NCI-H1694 (cell line): ENCODE results near the gene SMARCD1.
"Not testable (repeated sequence)": the region's sequence is repeated elsewhere in the genome, so short reads cannot be mapped to it uniquely, and the experiment has no call there.

ENCODE experiments used
- DNase-seq: peaks from one replicate; lab custom pipeline; 2025; lab: John Stamatoyannopoulos, UW

Gene SMARCD1

GRCh38 chr12:50142993-50143392, 57.9 kb downstream of the SMARCD1 start:
- no peak for DNase-seq

GRCh38 chr12:50145439-50145838, 60.3 kb downstream of the SMARCD1 start:
- DNase-seq, result no peak

GRCh38 chr12:50147281-50147680, 62.1 kb downstream of the SMARCD1 start:
- no peak for DNase-seq

GRCh38 chr12:50148011-50148410, 62.9 kb downstream of the SMARCD1 start:
- not testable (repeated sequence) for DNase-seq

GRCh38 chr12:50149311-50149710, 64.2 kb downstream of the SMARCD1 start:
- DNase-seq, result no peak
